Cardiac muscle cell (in vitro differentiated cells and primary cell): ENCODE results near the gene NENF. TPM values are rescaled to one million over a fixed set of nuclear protein-coding genes. Genes with fewer than 3 reads are reported as not detected.

Experiments used
- DNase-seq, 2 donors: peaks; one replicate each; pipeline versions ENCODE4 v3.0.0 to v3.0.0-alpha.2; 2010 to 2017; ENCODE audit warnings: low read depth in 1 of 2, low spot score in 1 of 2
- H3K27ac ChIP-seq: fragments of 200-600 bp; sonication (generic); 2 replicates; pipeline ENCODE4 v1.5.1; 2016
- H3K27me3 ChIP-seq: fragments of 200-600 bp; sonication (generic); 2 replicates; pipeline ENCODE4 v1.6.0; 2016; ENCODE audit warnings: control low read depth
- H3K36me3 ChIP-seq: fragments of 200-600 bp; sonication (generic); 2 replicates; pipeline ENCODE4 v1.5.1; 2016; ENCODE audit warnings: control low read depth
- H3K4me1 ChIP-seq: fragments of 200-600 bp; sonication (generic); 2 replicates; pipeline ENCODE4 v1.8.1; 2017; ENCODE audit warnings: low read depth, mild to moderate bottlenecking, mixed run types
- H3K4me3 ChIP-seq: fragments of 200-600 bp; sonication (generic); 2 replicates; pipeline ENCODE4 v1.5.1; 2016; ENCODE audit warnings: mild to moderate bottlenecking
- H3K9me3 ChIP-seq: fragments of 200-600 bp; sonication (generic); 2 replicates; pipeline ENCODE4 v1.5.1; 2017; ENCODE audit warnings: low read depth, mild to moderate bottlenecking, control low read depth
- polyA plus RNA-seq: library from polyadenylated mRNA; unstranded; fragments of >200 nt; fragmentation: Nextera tagmentation; extraction: Ambion mirVana; gene quantifications from 2 replicates; pipeline ENCODE4 v1.2.1, GENCODE V29; 2016
- total RNA-seq: library from RNA; depleted of rRNA; stranded (reverse); fragments of >200 nt; gene quantifications from 2 replicates; pipeline ENCODE4 v1.2.3, GENCODE V29; 2016
- TF ChIP-seq, protein P1 (sequence below): IDR thresholded peaks from 2 replicates; pipeline ENCODE4 v1.5.1; 2012; ENCODE audit warnings: low read depth, mild to moderate bottlenecking, low read length

NENF gene
- total and polyA plus RNA-seq, 2 experiments from 2014 or later, result 23.7 to 34.6 TPM

GRCh38 chr1:212481438-212481767, 48.7 kb downstream of the NENF start:
- DNase-seq, result no peak
- peaks cover 17% of the 10 kb centered on the region for H3K4me1 ChIP-seq
- H3K27ac ChIP-seq, result no peak overlapping the region
- no peaks in the 10 kb centered on the region for H3K9me3 ChIP-seq
- H3K4me3 ChIP-seq, result no peak overlapping the region
- H3K36me3 ChIP-seq, result no peaks in the 10 kb centered on the region
- TF ChIP-seq, protein P1, sequence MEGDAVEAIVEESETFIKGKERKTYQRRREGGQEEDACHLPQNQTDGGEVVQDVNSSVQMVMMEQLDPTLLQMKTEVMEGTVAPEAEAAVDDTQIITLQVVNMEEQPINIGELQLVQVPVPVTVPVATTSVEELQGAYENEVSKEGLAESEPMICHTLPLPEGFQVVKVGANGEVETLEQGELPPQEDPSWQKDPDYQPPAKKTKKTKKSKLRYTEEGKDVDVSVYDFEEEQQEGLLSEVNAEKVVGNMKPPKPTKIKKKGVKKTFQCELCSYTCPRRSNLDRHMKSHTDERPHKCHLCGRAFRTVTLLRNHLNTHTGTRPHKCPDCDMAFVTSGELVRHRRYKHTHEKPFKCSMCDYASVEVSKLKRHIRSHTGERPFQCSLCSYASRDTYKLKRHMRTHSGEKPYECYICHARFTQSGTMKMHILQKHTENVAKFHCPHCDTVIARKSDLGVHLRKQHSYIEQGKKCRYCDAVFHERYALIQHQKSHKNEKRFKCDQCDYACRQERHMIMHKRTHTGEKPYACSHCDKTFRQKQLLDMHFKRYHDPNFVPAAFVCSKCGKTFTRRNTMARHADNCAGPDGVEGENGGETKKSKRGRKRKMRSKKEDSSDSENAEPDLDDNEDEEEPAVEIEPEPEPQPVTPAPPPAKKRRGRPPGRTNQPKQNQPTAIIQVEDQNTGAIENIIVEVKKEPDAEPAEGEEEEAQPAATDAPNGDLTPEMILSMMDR, result no peak
- no peaks in the 10 kb centered on the region for H3K27me3 ChIP-seq

GRCh38 chr1:212482006-212482636, 49.4 kb downstream of the NENF start:
- Histone ChIP-seq H3K4me3 (no peak overlapping the region), H3K27ac (no peak overlapping the region), H3K36me3 (no peaks in the 10 kb centered on the region), H3K9me3 (no peaks in the 10 kb centered on the region), H3K27me3 (no peaks in the 10 kb centered on the region), H3K4me1 (peaks cover 18% of the 10 kb centered on the region)
- no peak for DNase-seq
- TF ChIP-seq, protein P1, result no peak

- DNase-seq, result no peak
- no peak overlapping the region for H3K4me3 ChIP-seq
- H3K4me1 ChIP-seq, result peaks cover 18% of the 10 kb centered on the region
- no peaks in the 10 kb centered on the region for H3K9me3 ChIP-seq
- TF ChIP-seq, protein P1, result no peak
- no peaks in the 10 kb centered on the region for H3K27me3 ChIP-seq
- no peak overlapping the region for H3K27ac ChIP-seq
- H3K36me3 ChIP-seq, result no peaks in the 10 kb centered on the region
These were observed 50.1 kb downstream of the NENF start for GRCh38 chr1:212482637-212483441.

GRCh38 chr1:212484701-212485570, 52.2 kb downstream of the NENF start:
- Histone ChIP-seq H3K9me3 (no peaks in the 10 kb centered on the region), H3K27me3 (no peaks in the 10 kb centered on the region), H3K4me3 (no peak overlapping the region), H3K27ac (no peak overlapping the region), H3K4me1 (peaks cover 18% of the 10 kb centered on the region), H3K36me3 (no peaks in the 10 kb centered on the region)
- TF ChIP-seq, protein P1, result no peak
- DNase-seq, result no peak

- Histone ChIP-seq H3K27ac (peak overlapping the region; percentile 39), H3K36me3 (no peaks in the 10 kb centered on the region)
These were observed 52.8 kb downstream of the NENF start for GRCh38 chr1:212485571-212485912.

More at GRCh38 chr1:212485571-212485912, 52.8 kb downstream of the NENF start:
- Histone ChIP-seq H3K4me3 (no peak overlapping the region), H3K4me1 (peaks cover 18% of the 10 kb centered on the region), H3K9me3 (no peaks in the 10 kb centered on the region), H3K27me3 (no peaks in the 10 kb centered on the region)
- DNase-seq, result no peak
- TF ChIP-seq, protein P1, result no peak
